ENCODE measurements around the gene DRD1.

DRD1 gene

GRCh38 chr5:175444060-175444904 lies at the start of gene DRD1:
DRD1 (minus strand) TSS chr5:175444182; CDS start chr5:175443099, 1,083 bp downstream.
- DNase-seq (ENCODE audit: low spot score): no peak

GRCh38 chr5:175493726-175494125 lies 49.7 kb upstream of the DRD1 start:
- no peak for DNase-seq (ENCODE audit: low spot score)

DNA sequence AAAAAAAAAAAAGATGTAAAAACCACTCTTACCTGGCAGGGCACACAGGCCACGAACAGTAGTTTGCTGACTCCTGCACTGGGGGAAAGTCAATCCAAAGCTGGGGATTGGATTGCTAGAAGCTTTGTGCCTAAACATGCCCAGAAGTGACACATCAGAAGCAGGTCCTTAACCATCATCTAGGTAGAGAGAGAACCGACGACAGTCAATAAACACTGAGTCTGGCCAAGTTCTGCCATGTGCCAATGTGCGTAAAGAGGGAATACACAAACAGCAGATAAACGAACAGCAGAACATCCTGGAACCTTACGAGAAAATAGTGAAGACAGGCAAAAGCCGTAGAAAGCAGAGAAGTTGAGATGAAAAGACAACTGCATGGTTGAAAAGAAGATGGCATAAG lies 49.3 kb upstream of the DRD1 start:
- no peak for DNase-seq (ENCODE audit: low spot score)

DNA sequence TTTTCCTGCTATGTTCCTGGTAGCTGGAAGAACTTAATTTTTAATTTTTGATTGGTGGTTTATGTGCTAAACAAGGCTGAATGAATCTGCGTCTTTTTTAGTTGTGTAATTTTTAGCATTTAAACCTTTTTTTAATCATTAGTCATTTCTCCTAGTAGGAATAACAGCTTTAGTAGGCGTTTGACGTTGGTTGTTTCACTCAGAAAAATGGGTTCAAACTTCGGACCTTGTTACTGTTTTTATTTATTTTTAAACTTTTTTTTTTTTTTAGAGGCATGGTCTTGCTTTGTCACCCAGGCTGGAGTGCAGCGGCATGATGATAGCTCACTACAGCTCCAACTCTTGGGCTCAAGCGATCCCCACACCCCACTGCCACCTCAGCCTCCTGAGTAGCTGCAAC lies 47.2 kb upstream of the DRD1 start:
- DNase-seq (ENCODE audit: low spot score): no peak

- DNase-seq (ENCODE audit: low spot score): no peak
These were observed 45.9 kb upstream of the DRD1 start for GRCh38 chr5:175489693-175490443.

- no peak for DNase-seq (ENCODE audit: low spot score)
These were observed 43.7 kb upstream of the DRD1 start for GRCh38 chr5:175487514-175488222.

GRCh38 chr5:175485631-175486030 lies 41.6 kb upstream of the DRD1 start:
- no peak for DNase-seq (ENCODE audit: low spot score)

DNA sequence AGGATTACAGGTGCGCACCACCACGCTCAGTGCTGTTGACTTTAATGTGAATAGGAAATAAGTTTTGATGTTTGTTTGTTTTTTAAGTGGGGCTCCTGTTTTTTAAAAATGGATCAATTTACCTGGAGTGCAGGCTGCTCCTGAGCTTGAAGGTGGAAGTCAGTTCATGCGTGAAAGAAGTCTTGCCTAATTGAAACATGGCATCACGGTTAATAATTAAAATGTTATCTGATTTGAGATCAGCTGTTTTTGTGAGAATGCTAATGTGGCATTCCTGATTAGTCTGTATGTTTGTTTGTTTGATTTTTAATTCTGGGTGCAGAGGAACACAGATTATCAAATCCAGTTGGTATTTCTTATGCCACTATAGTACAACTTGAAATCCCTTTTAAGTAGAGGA lies 40.8 kb upstream of the DRD1 start:
- no peak for DNase-seq (ENCODE audit: low spot score)

GRCh38 chr5:175484322-175484721 lies 40.3 kb upstream of the DRD1 start:
- DNase-seq (ENCODE audit: low spot score): no peak

- no peak for DNase-seq (ENCODE audit: low spot score)
These were observed 39.4 kb upstream of the DRD1 start for GRCh38 chr5:175483337-175483736.

DNA sequence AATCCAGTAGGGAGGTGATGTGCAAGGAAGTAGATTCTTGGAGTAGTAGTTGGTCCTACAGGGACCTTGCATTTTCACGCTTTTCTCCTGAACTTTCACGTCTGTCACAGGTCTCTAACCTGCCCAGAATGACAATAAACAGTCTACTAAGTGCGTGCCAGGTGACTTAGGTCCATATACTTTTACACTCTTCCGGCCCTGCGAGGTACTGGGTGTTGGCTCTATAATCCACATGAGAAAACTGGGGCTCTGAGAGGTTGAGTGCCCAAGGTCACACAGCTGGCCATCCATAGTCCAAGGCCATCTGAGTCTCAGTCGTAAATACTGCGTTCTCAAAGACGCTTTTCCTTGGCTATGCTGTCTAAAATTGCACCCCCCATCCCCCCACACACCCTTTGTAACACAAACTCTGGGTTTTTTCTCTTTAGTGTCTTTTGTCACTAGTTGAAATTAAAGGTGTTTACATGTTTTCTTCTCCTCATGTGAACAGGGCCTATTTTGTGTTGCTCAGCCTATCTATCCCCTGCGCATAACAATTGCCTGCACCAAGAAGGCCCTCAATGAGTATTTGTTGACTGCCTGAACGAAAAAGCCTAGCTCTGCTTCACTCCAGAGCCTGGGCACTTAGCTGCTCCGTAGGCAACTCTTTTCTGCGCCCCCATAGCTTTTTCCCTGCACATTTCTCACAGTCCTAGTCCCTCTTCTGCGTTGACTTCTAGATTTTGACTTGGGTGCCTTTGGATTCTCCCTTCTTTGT lies 35.3 kb upstream of the DRD1 start:
- DNase-seq (ENCODE audit: low spot score): peak; percentile 12

DNA sequence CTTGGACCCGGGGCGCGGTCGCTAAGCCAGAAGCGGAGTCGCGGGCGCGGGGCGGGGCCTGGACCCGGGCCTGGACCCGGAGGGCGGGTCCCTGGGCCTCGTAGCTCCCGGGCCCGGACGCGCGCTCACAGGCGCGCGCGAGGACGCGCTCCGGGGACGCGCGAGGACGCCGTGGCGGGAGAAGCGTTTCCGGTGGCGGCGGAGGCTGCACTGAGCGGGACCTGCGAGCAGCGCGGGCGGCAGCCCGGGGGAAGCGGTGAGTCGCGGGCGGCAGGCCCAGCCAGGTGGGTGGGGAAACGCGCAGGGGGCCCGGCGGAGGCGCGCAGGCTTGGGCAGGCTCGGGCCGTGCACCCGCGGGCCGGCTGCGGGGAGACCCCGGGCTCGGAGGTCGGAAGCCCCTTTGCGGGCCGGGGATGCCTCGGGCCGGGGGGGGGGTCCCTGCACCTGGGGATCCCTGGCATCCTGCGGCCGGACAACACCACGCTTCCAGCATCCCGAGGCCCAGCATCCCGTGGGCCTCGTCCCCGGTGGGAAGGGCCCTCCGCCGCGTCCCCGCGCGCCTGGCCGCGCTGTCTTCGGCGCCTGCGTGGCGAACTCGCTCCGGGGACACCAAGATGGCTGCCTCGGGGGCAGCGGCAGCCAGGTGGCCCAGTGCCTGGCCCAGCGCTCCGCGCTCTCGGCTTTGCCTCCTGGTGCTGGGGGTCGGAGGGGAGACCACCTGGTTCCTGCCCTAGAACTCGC lies 34.6 kb upstream of the DRD1 start, which contains the start of gene SFXN1:
SFXN1 (plus strand) TSS at position 177 of the 741 bp plus-strand sequence. CDS start 13,544 bp downstream, outside the sequence.
- DNase-seq (ENCODE audit: low spot score): peak; percentile 35

GRCh38 chr5:175478008-175478383 lies 34.0 kb upstream of the DRD1 start:
- no peak for DNase-seq (ENCODE audit: low spot score)

DNA sequence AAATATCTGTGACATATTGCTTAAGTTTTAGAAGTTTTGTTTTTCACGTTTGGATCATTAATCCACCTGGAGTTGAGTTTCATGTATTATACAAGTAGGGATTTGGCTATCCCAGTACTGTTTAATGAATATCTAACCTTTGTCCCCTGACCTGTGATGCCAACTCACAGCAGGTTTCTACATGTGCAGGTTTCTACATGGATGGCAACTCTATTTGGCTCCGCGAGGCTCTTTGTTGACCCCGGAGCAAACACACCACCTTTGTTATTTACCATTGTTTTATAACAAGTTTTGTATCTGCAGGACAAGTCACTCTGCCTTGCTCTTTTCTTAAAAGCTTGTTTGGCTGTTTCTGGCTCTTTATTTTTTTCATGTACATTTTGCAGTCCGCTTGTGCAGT lies 33.5 kb upstream of the DRD1 start:
- DNase-seq (ENCODE audit: low spot score): no peak

DNA sequence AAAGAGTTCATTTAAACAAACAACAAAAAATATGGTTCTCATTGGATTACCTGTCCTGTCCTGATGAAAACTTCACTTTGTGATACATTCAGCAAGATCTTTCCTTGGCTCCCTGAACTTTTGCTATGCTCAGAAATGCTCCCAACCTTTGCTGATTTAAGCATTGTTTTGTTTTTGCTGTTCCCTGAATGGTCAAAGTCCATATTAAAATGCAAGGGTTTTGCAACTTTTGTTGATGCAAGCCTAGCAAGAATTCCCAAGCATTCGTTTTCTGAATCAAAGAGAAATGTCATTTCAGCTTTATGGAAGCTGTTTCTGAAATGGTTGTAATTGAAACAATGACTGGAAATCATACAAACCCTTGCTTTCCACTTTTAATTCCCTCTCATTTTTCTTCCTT lies 31.3 kb upstream of the DRD1 start:
- no peak for DNase-seq (ENCODE audit: low spot score)

- DNase-seq (ENCODE audit: low spot score): no peak
These were observed 28.4 kb upstream of the DRD1 start for GRCh38 chr5:175472378-175472777.

DNA sequence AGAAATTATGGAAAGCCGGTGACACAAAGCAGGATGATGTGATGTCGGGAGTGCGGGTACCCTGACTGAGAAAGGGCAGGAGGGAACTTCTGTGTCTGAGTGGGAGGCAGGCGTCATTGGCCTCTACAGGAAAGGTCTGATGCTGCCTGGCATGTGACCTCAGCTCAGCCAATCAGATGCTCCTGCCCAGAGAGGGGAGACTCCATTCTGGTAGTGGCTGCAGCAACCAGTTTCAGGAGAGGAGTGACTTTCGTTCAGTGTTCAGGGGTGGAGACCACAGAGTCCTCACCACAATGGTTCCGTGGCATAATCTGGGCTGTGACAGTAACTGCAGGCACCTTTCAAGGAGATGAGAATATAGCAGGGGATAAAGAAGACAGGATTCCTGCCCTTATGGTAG lies 27.6 kb upstream of the DRD1 start:
- no peak for DNase-seq (ENCODE audit: low spot score)

DNA sequence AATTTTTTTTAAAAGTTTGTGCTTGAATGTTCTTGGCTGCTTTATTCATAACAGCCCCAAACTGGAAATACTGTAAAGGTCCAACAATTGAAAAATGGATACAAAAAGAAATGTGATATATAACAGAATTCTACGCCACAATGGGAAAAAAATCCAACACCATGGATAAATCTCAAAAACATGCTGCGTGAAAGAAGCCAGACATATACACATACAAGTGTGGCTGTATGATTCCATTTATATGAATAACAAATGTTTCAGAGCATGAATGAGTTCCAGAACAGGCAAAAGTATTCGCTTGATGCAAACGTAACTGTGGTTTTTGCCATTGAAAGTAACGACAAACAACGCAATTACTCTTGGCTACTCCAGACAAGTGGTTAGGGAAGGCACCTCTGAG lies 27.2 kb upstream of the DRD1 start:
- DNase-seq (ENCODE audit: low spot score): no peak

DNA sequence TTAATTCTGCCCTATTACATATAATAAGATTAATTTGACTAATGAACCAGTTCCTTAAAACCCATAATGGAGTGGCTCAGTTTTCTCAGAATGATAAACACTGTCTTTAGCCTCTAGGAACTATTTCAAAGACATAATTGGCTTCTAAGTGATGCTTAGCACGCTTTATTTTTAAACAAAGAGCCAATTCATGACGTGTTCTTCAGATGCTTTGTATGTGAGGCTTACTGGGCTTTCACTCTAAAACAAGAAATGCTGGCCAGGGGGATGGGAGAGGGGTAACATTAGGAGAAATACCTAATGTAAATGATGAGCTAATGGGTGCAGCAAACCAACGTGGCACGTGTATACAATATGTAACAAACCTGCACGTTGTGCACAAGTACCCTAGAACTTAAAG lies 26.8 kb upstream of the DRD1 start:
- DNase-seq (ENCODE audit: low spot score): no peak

- DNase-seq (ENCODE audit: low spot score): no peak
These were observed 25.9 kb upstream of the DRD1 start for GRCh38 chr5:175469916-175470315.

- DNase-seq (ENCODE audit: low spot score): no peak
These were observed 24.9 kb upstream of the DRD1 start for GRCh38 chr5:175468892-175469291.
